H1 (cell line): ENCODE results near the gene SMAD7. TPM values are rescaled to one million over a fixed set of nuclear protein-coding genes. Genes with fewer than 3 reads are reported as not detected.

ENCODE experiments used
- CTCF ChIA-PET: fragments of 300-600 bp; sonication (Branson Sonifier 250); formaldehyde crosslinking; loops from one replicate; lab custom pipeline; 2021; ENCODE audit not compliant: partially characterized antibody; lab: Charles Lee
- POLR2A ChIA-PET: fragments of 300-600 bp; sonication (Branson Sonifier 250); formaldehyde crosslinking; loops from one replicate; lab custom pipeline; 2021; ENCODE audit warnings: inconsistent platforms; ENCODE audit not compliant: partially characterized antibody; lab: Charles Lee
- DNase-seq, 2 experiments: peaks; one replicate each; pipeline versions ENCODE4 v3.0.0 to v3.0.0-alpha.2; 2010 to 2022; ENCODE audit warnings: low spot score in 2 of 2, low read depth in 1 of 2, mixed read lengths in 1 of 2
- FAIRE-seq: peaks from 2 replicates; lab custom pipeline; 2011; peaks lifted over from hg19 to GRCh38; lab: Jason Lieb, UNC
- H2AFZ ChIP-seq: 2 replicates; pipeline ENCODE4 v1.8.1; 2012; ENCODE audit warnings: low read length, inconsistent platforms
- H2AK5ac ChIP-seq: 2 replicates; pipeline ENCODE4 v1.6.1; 2013; ENCODE audit warnings: low read depth, low read length
- H2BK120ac ChIP-seq: replicated peaks from 2 replicates; pipeline ENCODE3; 2013; ENCODE audit warnings: low read depth, low read length, inconsistent platforms
- H2BK12ac ChIP-seq: 2 replicates; pipeline ENCODE4 v1.6.1; 2013; ENCODE audit warnings: low read depth, low read length
- H2BK15ac ChIP-seq: 2 replicates; pipeline ENCODE4 v1.6.1; 2013; ENCODE audit warnings: low read length
- H2BK20ac ChIP-seq: 2 replicates; pipeline ENCODE4 v1.6.1; 2013; ENCODE audit warnings: low read length
- H2BK5ac ChIP-seq: 2 replicates; pipeline ENCODE4 v1.6.1; 2013; ENCODE audit warnings: low read depth, low read length
- H3K14ac ChIP-seq: 2 replicates; pipeline ENCODE4 v1.6.1; 2013; ENCODE audit warnings: inconsistent platforms; ENCODE audit not compliant: insufficient read length
- H3K18ac ChIP-seq: 2 replicates; pipeline ENCODE4 v1.6.1; 2013; ENCODE audit warnings: low read length; ENCODE audit errors: extremely low read depth
- H3K23ac ChIP-seq: 2 replicates; pipeline ENCODE4 v1.6.1; 2013; ENCODE audit warnings: inconsistent platforms; ENCODE audit not compliant: insufficient read length
- H3K23me2 ChIP-seq: 2 replicates; pipeline ENCODE4 v1.6.1; 2013; ENCODE audit warnings: low read depth, low read length
- H3K27ac ChIP-seq: 2 replicates; pipeline ENCODE4 v1.6.1; 2011; ENCODE audit warnings: low read depth, low read length, inconsistent platforms
- H3K27me3 ChIP-seq, 4 experiments: replicated peaks in 1 of 4; 1 replicate in 1 of 4; 2 replicates in 3 of 4; pipeline versions ENCODE4 v1.6.1 to v1.8.1; 2011 to 2013; ENCODE audit warnings: low read length in 3 of 4, mild to moderate bottlenecking in 3 of 4, inconsistent platforms in 2 of 4, mixed read lengths in 2 of 4, moderate library complexity in 1 of 4; ENCODE audit not compliant: control insufficient read depth in 3 of 4, insufficient read depth in 3 of 4; ENCODE audit errors: extremely low read depth in 1 of 4
- H3K36me3 ChIP-seq, 4 experiments: 2 replicates each; pipeline versions ENCODE4 v1.6.1 to v1.8.1; 2011 to 2013; ENCODE audit warnings: mild to moderate bottlenecking in 4 of 4, low read length in 3 of 4, moderate library complexity in 2 of 4, control low read depth in 1 of 4, inconsistent platforms in 1 of 4; ENCODE audit not compliant: insufficient read depth in 4 of 4, control insufficient read depth in 2 of 4
- H3K4ac ChIP-seq: replicated peaks from 2 replicates; pipeline ENCODE3; 2013; ENCODE audit warnings: low read length, low read depth, mixed read lengths, inconsistent platforms; ENCODE audit not compliant: insufficient read length
- H3K4me1 ChIP-seq, 4 experiments: replicated peaks in 1 of 4; 1 replicate in 1 of 4; 2 replicates in 3 of 4; pipeline versions ENCODE4 v1.6.1 to v1.8.1; 2011 to 2013; ENCODE audit warnings: low read length in 3 of 4, inconsistent platforms in 2 of 4, mixed read lengths in 1 of 4; ENCODE audit not compliant: insufficient read depth in 4 of 4, control insufficient read depth in 3 of 4
- H3K4me2 ChIP-seq, 2 experiments: 2 replicates each; pipeline versions ENCODE4 v1.6.1 to v1.8.1; 2011 to 2013; ENCODE audit warnings: low read depth in 2 of 2, low read length in 2 of 2, control low read depth in 1 of 2, inconsistent platforms in 1 of 2, mild to moderate bottlenecking in 1 of 2; ENCODE audit not compliant: insufficient read depth in 1 of 2
- H3K4me3 ChIP-seq, 4 experiments: fragments of 200-600, 300-600 bp in 1 of 4; sonication (generic), shearing (Covaris generic), sonication (Bioruptor Twin) in 1 of 4; 2 replicates each; pipeline versions ENCODE4 v1.5.1 to v1.8.1; 2011 to 2016; ENCODE audit warnings: low read length in 4 of 4, low read depth in 3 of 4, control low read depth in 2 of 4, inconsistent platforms in 2 of 4, mild to moderate bottlenecking in 2 of 4, mixed read lengths in 1 of 4, moderate library complexity in 1 of 4; ENCODE audit not compliant: insufficient read depth in 2 of 4; ENCODE audit errors: extremely low read depth in 1 of 4
- H3K56ac ChIP-seq: replicated peaks from 2 replicates; pipeline ENCODE3; 2013; ENCODE audit warnings: low read depth, mild to moderate bottlenecking, mixed read lengths, low read length, inconsistent platforms; ENCODE audit not compliant: insufficient read length
- H3K79me1 ChIP-seq: 2 replicates; pipeline ENCODE4 v1.6.1; 2013; ENCODE audit warnings: low read depth, low read length, control low read depth
- H3K79me2 ChIP-seq, 2 experiments: 2 replicates each; pipeline versions ENCODE4 v1.6.1 to v1.8.1; 2012 to 2013; ENCODE audit warnings: low read length in 2 of 2, mild to moderate bottlenecking in 2 of 2, inconsistent platforms in 1 of 2; ENCODE audit not compliant: insufficient read depth in 2 of 2, control insufficient read depth in 1 of 2
- H3K9ac ChIP-seq, 4 experiments: replicated peaks in 1 of 4; 1 replicate in 1 of 4; 2 replicates in 3 of 4; pipeline versions ENCODE4 v1.6.1 to v1.8.1; 2011 to 2013; ENCODE audit warnings: low read depth in 3 of 4, low read length in 3 of 4, control low read depth in 2 of 4, mild to moderate bottlenecking in 2 of 4, moderate library complexity in 2 of 4, inconsistent platforms in 1 of 4; ENCODE audit errors: extremely low read depth in 1 of 4
- H3K9me3 ChIP-seq, 2 experiments: 2 replicates each; pipeline versions ENCODE4 v1.6.1 to v1.8.1; 2012 to 2013; ENCODE audit warnings: mild to moderate bottlenecking in 2 of 2, moderate library complexity in 2 of 2, control low read depth in 1 of 2, inconsistent platforms in 1 of 2, low read depth in 1 of 2, low read length in 1 of 2, mixed read lengths in 1 of 2; ENCODE audit not compliant: insufficient read depth in 2 of 2
- H4K20me1 ChIP-seq, 2 experiments: replicated peaks in 1 of 2; 2 replicates each; pipeline versions ENCODE3 to v1.8.1; 2011 to 2013; ENCODE audit warnings: inconsistent platforms in 2 of 2, low read length in 2 of 2, mild to moderate bottlenecking in 1 of 2; ENCODE audit not compliant: insufficient read depth in 2 of 2, control insufficient read depth in 1 of 2
- H4K5ac ChIP-seq: 2 replicates; pipeline ENCODE4 v1.6.1; 2013; ENCODE audit warnings: low read length, low read depth, mixed read lengths, inconsistent platforms; ENCODE audit not compliant: insufficient read length
- H4K8ac ChIP-seq: 2 replicates; pipeline ENCODE4 v1.8.0; 2013; ENCODE audit warnings: mild to moderate bottlenecking, moderate library complexity, low read length, inconsistent platforms; ENCODE audit not compliant: insufficient read depth; ENCODE audit errors: extremely low read depth
- H4K91ac ChIP-seq: replicated peaks from 2 replicates; pipeline ENCODE3; 2013; ENCODE audit warnings: low read length, mixed read lengths, inconsistent platforms; ENCODE audit not compliant: insufficient read length
- GABPA ChIP-seq: IDR thresholded peaks from 2 replicates; pipeline ENCODE4 v1.6.1; 2011; ENCODE audit warnings: mild to moderate bottlenecking, low read length, moderate library complexity, borderline replicate concordance; ENCODE audit not compliant: insufficient read depth
- NANOG ChIP-seq: IDR thresholded peaks from 2 replicates; pipeline ENCODE4 v1.6.1; 2011; ENCODE audit warnings: low read length, low read depth, mild to moderate bottlenecking, inconsistent platforms; ENCODE audit not compliant: insufficient read depth, poor library complexity, severe bottlenecking
- PHF8 ChIP-seq: fragments of 200-600 bp; sonication (generic); conservative IDR thresholded peaks from 2 replicates; pipeline ENCODE4 v1.7.1; 2012; ENCODE audit warnings: low read depth, mild to moderate bottlenecking, inconsistent platforms, low read length, moderate library complexity
- SUZ12 ChIP-seq: fragments of 200-600 bp; sonication (generic); IDR thresholded peaks from 2 replicates; pipeline ENCODE4 v1.6.1; 2012; ENCODE audit warnings: mild to moderate bottlenecking, inconsistent platforms, low read length, moderate library complexity, mixed read lengths
- WGBS, 2 experiments: shearing (Covaris generic) in 1 of 2; methylation state at CpG; one replicate each; pipeline versions ENCODE4 v1.1.6 to v1.1.7; 2013 to 2015; ENCODE audit warnings: low lambda C conversion rate in 2 of 2, mixed read lengths in 2 of 2, inconsistent platforms in 1 of 2, low coverage in 1 of 2, missing lambda C conversion rate in 1 of 2; ENCODE audit not compliant: insufficient replicate concordance in 2 of 2, insufficient coverage in 1 of 2, insufficient read length in 1 of 2; ENCODE audit errors: extremely low coverage in 1 of 2, missing lambda C conversion rate in 1 of 2; 5-methylcytosine and 5-hydroxymethylcytosine counted together
- polyA plus RNA-seq, 7 experiments: library from polyadenylated mRNA; depleted of rRNA in 3 of 7; stranded (reverse) in 5 of 7; unstranded in 2 of 7; fragments of >200 nt in 5 of 7; fragments of 200-250 nt in 2 of 7; gene quantifications; 1 replicate in 5 of 7; 2 replicates in 1 of 7; 4 replicates in 1 of 7; pipeline versions ENCODE4 v1.2.1 to v1.2.3, GENCODE V29; 2011 to 2013; ENCODE audit warnings: missing spikeins in 2 of 7, mixed read lengths in 2 of 7
- total RNA-seq: library from RNA; stranded (reverse); fragmentation: NEBNext Ultra II Directional; extraction: Animal tissue kit (Norgen Biotek cat#: 25700); gene quantifications from 2 replicates; pipeline ENCODE4 v1.2.1, GENCODE V29; 2021

SMAD7 gene
- total and polyA plus RNA-seq, 2 of the 8 experiments (the other 6 are each of a cell fraction or from before 2014, with no cell fraction given): 6.5 to 15.5 TPM

DNA sequence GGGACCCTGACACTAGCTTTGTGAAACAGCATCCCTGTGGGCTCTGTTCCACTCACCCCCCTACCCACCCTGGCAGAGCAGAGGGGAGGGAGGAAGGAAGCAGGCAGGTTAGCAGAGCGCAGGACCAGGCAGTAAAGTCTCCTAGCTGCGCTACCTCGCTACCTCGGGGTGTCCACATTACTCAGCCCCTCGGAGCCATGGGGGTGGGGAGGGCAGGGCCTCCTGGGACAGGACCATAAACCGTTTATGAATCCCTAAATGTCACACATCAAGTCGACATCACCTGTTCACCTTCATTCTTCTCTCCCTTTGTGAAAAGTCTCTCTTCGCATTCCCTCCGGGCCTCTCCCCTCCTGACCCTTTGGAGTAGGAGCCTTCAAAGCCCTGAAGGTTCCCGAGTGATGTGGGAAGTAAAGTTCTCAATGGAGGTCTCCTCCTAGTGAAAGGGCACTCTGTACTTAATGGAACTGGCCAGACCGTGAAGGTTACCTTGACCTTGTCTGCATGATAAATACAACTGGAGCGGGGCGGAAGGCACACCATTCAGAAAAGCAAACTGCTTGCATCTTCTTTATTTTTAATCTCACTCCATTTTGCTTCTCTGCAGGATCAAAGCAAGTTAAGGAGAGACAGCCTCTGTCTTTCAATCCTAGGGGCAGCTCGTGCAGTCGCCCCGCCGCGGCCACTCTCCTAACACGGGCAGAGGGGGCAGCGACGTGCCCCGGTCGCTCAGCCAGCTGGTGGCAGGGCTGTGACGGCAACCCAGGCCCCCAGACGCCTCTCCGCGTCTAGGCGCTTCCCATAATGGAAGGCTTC lies 23.7 kb upstream of the SMAD7 start:
- H3K4me1 ChIP-seq: peaks cover 7 to 16% (median 13%) of the 10 kb centered on the region in 4 experiments
- DNase-seq: no peak
- H4K20me1 ChIP-seq: no peaks in the 10 kb centered on the region

More for the DNA sequence above, 23.7 kb upstream of the SMAD7 start:
- H2BK120ac ChIP-seq: peak overlapping the region; percentile 26
- H3K36me3 ChIP-seq: no peaks in the 10 kb centered on the region
- peaks cover 0 to 27% (median 22%) of the 10 kb centered on the region in 4 experiments; a peak in 5 of 7 replicates for H3K27me3 ChIP-seq
- H3K4me3 ChIP-seq: peak overlapping the region; percentile 54 to 86 (median 58); a peak in 7 of 8 replicates
- H3K14ac ChIP-seq: no peak overlapping the region
- TF ChIP-seq NANOG: no peak
- TF ChIP-seq GABPA: no peak
- TF ChIP-seq SUZ12: peak; percentile 27; the same call in 1 of the 2 replicates
- TF ChIP-seq PHF8: no peak
- FAIRE-seq: peak; percentile 42
- POLR2A ChIA-PET: interaction anchor here (0.7 to 2.9 kb wide), 6 partner anchors 9 to 481 kb away, joined by 3 to 17 read pairs (median 4); partner anchors contain the start of gene SMAD7
- H2BK20ac ChIP-seq: peak overlapping the region; percentile 66; the same call in 1 of the 2 replicates
- H3K79me1 ChIP-seq: no peaks in the 10 kb centered on the region
- H3K27ac ChIP-seq: no peak overlapping the region
- H4K5ac ChIP-seq: no peak overlapping the region
- peak overlapping the region; percentile 61 for H2AK5ac ChIP-seq
- H4K91ac ChIP-seq: peak overlapping the region; percentile 52
- WGBS, 2 experiments: 19% methylated on average over 28 of the region's 28 CpGs; no CpG with 5 or more reads in 1 of the 2 experiments
- peak overlapping the region; percentile 36 for H3K4ac ChIP-seq
- peak overlapping the region; percentile 79 to 82 for H3K4me2 ChIP-seq
- peak overlapping the region; percentile 17; the same call in 1 of the 2 replicates for H3K18ac ChIP-seq
- H3K9ac ChIP-seq: peak overlapping the region in 1 of 4 experiments; percentile 13; a peak in 2 of 7 replicates
- H3K9me3 ChIP-seq: no peaks in the 10 kb centered on the region
- H3K23ac ChIP-seq: no peak overlapping the region
- no peak overlapping the region for H3K56ac ChIP-seq
- H3K23me2 ChIP-seq: peaks cover 13% of the 10 kb centered on the region; the same call in 1 of the 2 replicates
- no peak overlapping the region for H2AFZ ChIP-seq
- no peaks in the 10 kb centered on the region for H3K79me2 ChIP-seq
- 0 out of 2 replicates have a peak overlapping the region, but pooled peaks have one; percentile 67 for H2BK15ac ChIP-seq
- H4K8ac ChIP-seq: no peak overlapping the region
- peak overlapping the region; percentile 47; the same call in 1 of the 2 replicates for H2BK5ac ChIP-seq
- CTCF ChIA-PET: interaction anchor here (0.6 to 2.2 kb wide), 8 partner anchors 9 to 55 kb away, joined by 3 to 8 read pairs (median 4); no protein-coding TSS in a partner anchor
- H2BK12ac ChIP-seq: peak overlapping the region; percentile 11
